ENCODE measurements around the gene GTF3C5.
"Not testable (repeated sequence)": the region's sequence is repeated elsewhere in the genome, so short reads cannot be mapped to it uniquely, and the experiment has no call there.

The GTF3C5 gene

DNA sequence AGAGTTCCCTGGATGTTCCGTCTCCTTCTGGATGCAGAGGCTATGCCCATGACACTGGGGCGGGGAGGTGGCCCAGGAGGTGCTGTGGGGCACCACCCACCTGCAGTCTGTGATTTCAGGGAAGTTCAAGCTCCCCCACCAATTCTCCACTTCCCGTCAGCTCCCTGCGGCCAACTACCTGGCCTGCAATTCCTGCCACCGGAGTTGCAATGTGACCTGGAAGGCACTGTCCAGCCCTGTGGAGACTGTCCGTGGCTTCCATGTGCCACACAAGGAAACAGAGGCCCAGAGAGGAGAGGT lies 35.7 kb upstream of the GTF3C5 start:
- H3F3A ChIP-seq (ENCODE audit: control insufficient read depth, insufficient read depth), result no peaks in the 10 kb centered on the region
- no peaks in the 10 kb centered on the region for H3K9me3 ChIP-seq (ENCODE audit: control insufficient read depth, insufficient read depth, low read length)
- H3K4me1 ChIP-seq (ENCODE audit: control insufficient read depth, low read length), result peaks cover 40% of the 10 kb centered on the region
- TF ChIP-seq, protein P1, sequence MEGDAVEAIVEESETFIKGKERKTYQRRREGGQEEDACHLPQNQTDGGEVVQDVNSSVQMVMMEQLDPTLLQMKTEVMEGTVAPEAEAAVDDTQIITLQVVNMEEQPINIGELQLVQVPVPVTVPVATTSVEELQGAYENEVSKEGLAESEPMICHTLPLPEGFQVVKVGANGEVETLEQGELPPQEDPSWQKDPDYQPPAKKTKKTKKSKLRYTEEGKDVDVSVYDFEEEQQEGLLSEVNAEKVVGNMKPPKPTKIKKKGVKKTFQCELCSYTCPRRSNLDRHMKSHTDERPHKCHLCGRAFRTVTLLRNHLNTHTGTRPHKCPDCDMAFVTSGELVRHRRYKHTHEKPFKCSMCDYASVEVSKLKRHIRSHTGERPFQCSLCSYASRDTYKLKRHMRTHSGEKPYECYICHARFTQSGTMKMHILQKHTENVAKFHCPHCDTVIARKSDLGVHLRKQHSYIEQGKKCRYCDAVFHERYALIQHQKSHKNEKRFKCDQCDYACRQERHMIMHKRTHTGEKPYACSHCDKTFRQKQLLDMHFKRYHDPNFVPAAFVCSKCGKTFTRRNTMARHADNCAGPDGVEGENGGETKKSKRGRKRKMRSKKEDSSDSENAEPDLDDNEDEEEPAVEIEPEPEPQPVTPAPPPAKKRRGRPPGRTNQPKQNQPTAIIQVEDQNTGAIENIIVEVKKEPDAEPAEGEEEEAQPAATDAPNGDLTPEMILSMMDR (IDR thresholded peaks at IDR 0.05; ENCODE audit: low read depth, low read length, poor library complexity, severe bottlenecking), result no peak
- no peak for TF ChIP-seq EZH2phosphoT487 (IDR thresholded peaks at IDR 0.05; ENCODE audit: borderline replicate concordance, low read length)
- H4K20me1 ChIP-seq (ENCODE audit: control insufficient read depth, insufficient read depth, low read depth, low read length), result no peaks in the 10 kb centered on the region
- H3K27me3 ChIP-seq (ENCODE audit: control insufficient read depth, low read length), result peaks cover 19% of the 10 kb centered on the region
- H3K9me2 ChIP-seq (replicated peaks; ENCODE audit: control insufficient read depth, low read length), result no peaks in the 10 kb centered on the region
- peak overlapping the region; percentile 61 for H3K4me2 ChIP-seq (ENCODE audit: low read length)
- no peak overlapping the region for H3K27ac ChIP-seq (ENCODE audit: low read depth, low read length)
- H3K79me2 ChIP-seq (ENCODE audit: control insufficient read depth, low read length), result no peaks in the 10 kb centered on the region
- peaks cover 5% of the 10 kb centered on the region for H3K36me3 ChIP-seq (ENCODE audit: control insufficient read depth, low read length)
- H3K4me3 ChIP-seq (ENCODE audit: low read length), result peak overlapping the region; percentile 36

- H3K36me3 ChIP-seq (ENCODE audit: control insufficient read depth, low read length), result no peaks in the 10 kb centered on the region
- H3K79me2 ChIP-seq (ENCODE audit: control insufficient read depth, low read length), result no peaks in the 10 kb centered on the region
- H3K4me1 ChIP-seq (ENCODE audit: control insufficient read depth, low read length), result peaks cover 36% of the 10 kb centered on the region
- H3F3A ChIP-seq (ENCODE audit: control insufficient read depth, insufficient read depth), result no peaks in the 10 kb centered on the region
- TF ChIP-seq, protein P1 (IDR thresholded peaks at IDR 0.05; ENCODE audit: low read depth, low read length, poor library complexity, severe bottlenecking), result no peak
- no peak for TF ChIP-seq EZH2phosphoT487 (IDR thresholded peaks at IDR 0.05; ENCODE audit: borderline replicate concordance, low read length)
- peaks cover 24% of the 10 kb centered on the region for H3K27me3 ChIP-seq (ENCODE audit: control insufficient read depth, low read length)
- H3K4me3 ChIP-seq (ENCODE audit: low read length), result no peak overlapping the region
- no peaks in the 10 kb centered on the region for H3K9me3 ChIP-seq (ENCODE audit: control insufficient read depth, insufficient read depth, low read length)
- H3K4me2 ChIP-seq (ENCODE audit: low read length), result no peak overlapping the region
- H4K20me1 ChIP-seq (ENCODE audit: control insufficient read depth, insufficient read depth, low read depth, low read length), result no peaks in the 10 kb centered on the region
- no peaks in the 10 kb centered on the region for H3K9me2 ChIP-seq (replicated peaks; ENCODE audit: control insufficient read depth, low read length)
- no peak overlapping the region for H3K27ac ChIP-seq (ENCODE audit: low read depth, low read length)
Measured at GRCh38 chr9:132995879-132996278, 34.9 kb upstream of the GTF3C5 start.

DNA sequence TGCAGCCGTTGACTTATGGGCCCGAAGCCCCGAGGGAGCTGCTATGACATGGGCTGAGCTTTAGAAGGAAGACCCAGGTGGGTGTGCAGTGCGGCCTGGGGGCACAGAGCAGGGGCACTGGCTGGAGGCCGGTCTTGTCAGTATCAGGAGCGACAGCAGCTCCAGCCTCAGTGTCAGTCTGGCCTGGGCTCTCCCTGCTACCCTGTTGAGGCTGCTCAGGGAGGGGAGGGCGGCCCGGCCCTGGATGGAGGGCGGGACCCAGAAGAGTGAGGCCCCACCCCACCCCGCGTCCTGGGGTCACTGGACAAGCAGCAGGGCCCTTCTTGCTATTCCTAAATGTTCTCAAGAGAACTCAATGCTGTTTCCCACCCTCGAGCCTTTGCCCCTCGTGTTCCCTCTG lies 34.3 kb upstream of the GTF3C5 start:
- H4K20me1 ChIP-seq (ENCODE audit: control insufficient read depth, insufficient read depth, low read depth, low read length), result no peaks in the 10 kb centered on the region
- H3F3A ChIP-seq (ENCODE audit: control insufficient read depth, insufficient read depth), result no peaks in the 10 kb centered on the region
- no peaks in the 10 kb centered on the region for H3K9me3 ChIP-seq (ENCODE audit: control insufficient read depth, insufficient read depth, low read length)
- H3K27me3 ChIP-seq (ENCODE audit: control insufficient read depth, low read length), result peaks cover 25% of the 10 kb centered on the region
- H3K4me3 ChIP-seq (ENCODE audit: low read length), result no peak overlapping the region
- TF ChIP-seq EZH2phosphoT487 (IDR thresholded peaks at IDR 0.05; ENCODE audit: borderline replicate concordance, low read length), result no peak
- TF ChIP-seq, protein P1 (IDR thresholded peaks at IDR 0.05; ENCODE audit: low read depth, low read length, poor library complexity, severe bottlenecking), result no peak
- peaks cover 30% of the 10 kb centered on the region for H3K4me1 ChIP-seq (ENCODE audit: control insufficient read depth, low read length)
- no peaks in the 10 kb centered on the region for H3K9me2 ChIP-seq (replicated peaks; ENCODE audit: control insufficient read depth, low read length)
- H3K36me3 ChIP-seq (ENCODE audit: control insufficient read depth, low read length), result no peaks in the 10 kb centered on the region
- no peak overlapping the region for H3K4me2 ChIP-seq (ENCODE audit: low read length)
- no peak overlapping the region for H3K27ac ChIP-seq (ENCODE audit: low read depth, low read length)
- H3K79me2 ChIP-seq (ENCODE audit: control insufficient read depth, low read length), result no peaks in the 10 kb centered on the region

- H3F3A ChIP-seq (ENCODE audit: control insufficient read depth, insufficient read depth), result no peaks in the 10 kb centered on the region
- H4K20me1 ChIP-seq (ENCODE audit: control insufficient read depth, insufficient read depth, low read depth, low read length), result no peaks in the 10 kb centered on the region
- no peaks in the 10 kb centered on the region for H3K79me2 ChIP-seq (ENCODE audit: control insufficient read depth, low read length)
- no peak for TF ChIP-seq EZH2phosphoT487 (IDR thresholded peaks at IDR 0.05; ENCODE audit: borderline replicate concordance, low read length)
- TF ChIP-seq, protein P1 (IDR thresholded peaks at IDR 0.05; ENCODE audit: low read depth, low read length, poor library complexity, severe bottlenecking), result no peak
- H3K4me1 ChIP-seq (ENCODE audit: control insufficient read depth, low read length), result peaks cover 19% of the 10 kb centered on the region
- no peaks in the 10 kb centered on the region for H3K36me3 ChIP-seq (ENCODE audit: control insufficient read depth, low read length)
- H3K4me2 ChIP-seq (ENCODE audit: low read length), result no peak overlapping the region
- H3K9me2 ChIP-seq (replicated peaks; ENCODE audit: control insufficient read depth, low read length), result no peaks in the 10 kb centered on the region
- no peak overlapping the region for H3K27ac ChIP-seq (ENCODE audit: low read depth, low read length)
- no peak overlapping the region for H3K4me3 ChIP-seq (ENCODE audit: low read length)
- no peaks in the 10 kb centered on the region for H3K9me3 ChIP-seq (ENCODE audit: control insufficient read depth, insufficient read depth, low read length)
- H3K27me3 ChIP-seq (ENCODE audit: control insufficient read depth, low read length), result peaks cover 32% of the 10 kb centered on the region
Measured at GRCh38 chr9:132997591-132997990, 33.2 kb upstream of the GTF3C5 start.

- peaks cover 18% of the 10 kb centered on the region for H3K4me1 ChIP-seq (ENCODE audit: control insufficient read depth, low read length)
- H3K36me3 ChIP-seq (ENCODE audit: control insufficient read depth, low read length); H3K4me3 ChIP-seq (ENCODE audit: low read length); H3K4me2 ChIP-seq (ENCODE audit: low read length); H3K9me3 ChIP-seq (ENCODE audit: control insufficient read depth, insufficient read depth, low read length); H3K27ac ChIP-seq (ENCODE audit: low read depth, low read length); H3K9me2 ChIP-seq (replicated peaks; ENCODE audit: control insufficient read depth, low read length); H3K79me2 ChIP-seq (ENCODE audit: control insufficient read depth, low read length); H3F3A ChIP-seq (ENCODE audit: control insufficient read depth, insufficient read depth); H4K20me1 ChIP-seq (ENCODE audit: control insufficient read depth, insufficient read depth, low read depth, low read length): not testable (repeated sequence)
- peaks cover 38% of the 10 kb centered on the region for H3K27me3 ChIP-seq (ENCODE audit: control insufficient read depth, low read length)
Measured at GRCh38 chr9:132998221-132998620, 32.6 kb upstream of the GTF3C5 start.

Measured in DOHH2 (cell line).